WTC11 (cell line): ENCODE results near the gene IFNL4. TPM values are rescaled to one million over a fixed set of nuclear protein-coding genes. Genes with fewer than 3 reads are reported as not detected.

ENCODE experiments used
- ATF1 ChIP-seq: sonication (generic); formaldehyde crosslinking; IDR thresholded peaks from 2 replicates; pipeline ENCODE4 v1.8.1; 2023; ENCODE audit warnings: mild to moderate bottlenecking, moderate library complexity, missing genetic modification reagents
- ELF4 ChIP-seq: sonication (generic); formaldehyde crosslinking; IDR thresholded peaks from 2 replicates; pipeline ENCODE4 v1.8.1; 2022; ENCODE audit warnings: low read depth, mild to moderate bottlenecking, moderate library complexity, missing genetic modification reagents
- FOXK1 ChIP-seq: sonication (generic); formaldehyde crosslinking; IDR thresholded peaks from 2 replicates; pipeline ENCODE4 v1.8.0; 2022; ENCODE audit warnings: mild to moderate bottlenecking, moderate library complexity, missing genetic modification reagents
- GTF2I ChIP-seq: fragments of 250-450 bp; sonication (Bioruptor Pico); conservative IDR thresholded peaks from 2 replicates; pipeline ENCODE4 v1.4.0; 2021; ENCODE audit warnings: mild to moderate bottlenecking
- KAT7 ChIP-seq: sonication (generic); formaldehyde crosslinking; IDR thresholded peaks from 2 replicates; pipeline ENCODE4 v1.8.1; 2023; ENCODE audit warnings: missing genetic modification reagents, mild to moderate bottlenecking, borderline replicate concordance
- MYBL2 ChIP-seq: sonication (generic); formaldehyde crosslinking; IDR thresholded peaks from 2 replicates; pipeline ENCODE4 v1.8.1; 2023; ENCODE audit warnings: mild to moderate bottlenecking, moderate library complexity, missing genetic modification reagents
- NFATC4 ChIP-seq: fragments of 250-450 bp; sonication (Bioruptor Pico); IDR thresholded peaks from 2 replicates; pipeline ENCODE4 v1.9.0; 2021; ENCODE audit warnings: mild to moderate bottlenecking
- NFYB ChIP-seq: sonication (generic); formaldehyde crosslinking; conservative IDR thresholded peaks from 2 replicates; pipeline ENCODE4 v1.8.0; 2022; ENCODE audit warnings: low read depth, missing genetic modification reagents
- OVOL2 ChIP-seq: fragments of 250-450 bp; sonication (Bioruptor Pico); IDR thresholded peaks from 2 replicates; pipeline ENCODE4 v1.9.0; 2021; ENCODE audit warnings: mild to moderate bottlenecking, borderline replicate concordance
- PRRX2 ChIP-seq: fragments of 250-450 bp; sonication (Bioruptor Pico); IDR thresholded peaks from 2 replicates; pipeline ENCODE4 v1.8.0; 2021; ENCODE audit warnings: mild to moderate bottlenecking
- RORB ChIP-seq: fragments of 250-450 bp; sonication (Bioruptor Pico); IDR thresholded peaks from 2 replicates; pipeline ENCODE4 v1.9.0; 2021; ENCODE audit warnings: mild to moderate bottlenecking
- SMAD3 ChIP-seq: sonication (generic); formaldehyde crosslinking; IDR thresholded peaks from 2 replicates; pipeline ENCODE4 v1.8.0; 2022; ENCODE audit warnings: missing genetic modification reagents, mild to moderate bottlenecking, borderline replicate concordance
- SP1 ChIP-seq: sonication (generic); formaldehyde crosslinking; conservative IDR thresholded peaks from 2 replicates; pipeline ENCODE4 v1.8.1; 2022; ENCODE audit warnings: missing genetic modification reagents
- TEAD4 ChIP-seq: sonication (generic); formaldehyde crosslinking; IDR thresholded peaks from 2 replicates; pipeline ENCODE4 v1.8.0; 2022; ENCODE audit warnings: mild to moderate bottlenecking, missing genetic modification reagents
- TP53 ChIP-seq: sonication (generic); formaldehyde crosslinking; IDR thresholded peaks from 2 replicates; pipeline ENCODE4 v1.8.1; 2023; ENCODE audit warnings: mild to moderate bottlenecking, missing genetic modification reagents
- ZNF219 ChIP-seq: sonication (generic); formaldehyde crosslinking; IDR thresholded peaks from 2 replicates; pipeline ENCODE4 v1.8.0; 2023; ENCODE audit warnings: missing genetic modification reagents, mild to moderate bottlenecking, borderline replicate concordance
- ZNF232 ChIP-seq: sonication (generic); formaldehyde crosslinking; IDR thresholded peaks from 2 replicates; pipeline ENCODE4 v1.8.0; 2022; ENCODE audit warnings: mild to moderate bottlenecking, missing genetic modification reagents
- ZNF671 ChIP-seq: fragments of 250-450 bp; sonication (Bioruptor Pico); IDR thresholded peaks from 2 replicates; pipeline ENCODE4 v1.8.0; 2021; ENCODE audit warnings: mild to moderate bottlenecking
- total RNA-seq: library from RNA; stranded (reverse); gene quantifications from 3 replicates; pipeline ENCODE4 v1.2.3, GENCODE V29; 2021
- TF ChIP-seq, protein P1 (sequence below): sonication (generic); formaldehyde crosslinking; conservative IDR thresholded peaks from 2 replicates; pipeline ENCODE4 v1.8.1; 2022; ENCODE audit warnings: mild to moderate bottlenecking, missing genetic modification reagents
- TF ChIP-seq, protein P2 (sequence below): fragments of 250-450 bp; sonication (Bioruptor Pico); IDR thresholded peaks from 2 replicates; pipeline ENCODE4 v2.1.2; 2022; ENCODE audit warnings: mild to moderate bottlenecking, moderate library complexity
- TF ChIP-seq, protein P3 (sequence below): sonication (generic); formaldehyde crosslinking; IDR thresholded peaks from 2 replicates; pipeline ENCODE4 v1.8.1; 2022; ENCODE audit warnings: missing genetic modification reagents, borderline replicate concordance
- TF ChIP-seq, protein P4 (sequence below): sonication (generic); formaldehyde crosslinking; IDR thresholded peaks from 2 replicates; pipeline ENCODE4 v1.8.1; 2023; ENCODE audit warnings: mild to moderate bottlenecking, missing genetic modification reagents, borderline replicate concordance
- TF ChIP-seq, protein P5 (sequence below): sonication (generic); formaldehyde crosslinking; IDR thresholded peaks from 2 replicates; pipeline ENCODE4 v1.8.0; 2022; ENCODE audit warnings: mild to moderate bottlenecking, missing genetic modification reagents
- TF ChIP-seq, protein P6 (sequence below): sonication (generic); formaldehyde crosslinking; IDR thresholded peaks from 2 replicates; pipeline ENCODE4 v1.8.1; 2023; ENCODE audit warnings: mild to moderate bottlenecking, missing genetic modification reagents, moderate library complexity
- TF ChIP-seq, protein P7 (sequence below): sonication (generic); formaldehyde crosslinking; IDR thresholded peaks from 2 replicates; pipeline ENCODE4 v1.8.1; 2023; ENCODE audit warnings: mild to moderate bottlenecking, missing genetic modification reagents
- TF ChIP-seq, protein P8 (sequence below): sonication (generic); formaldehyde crosslinking; IDR thresholded peaks from 2 replicates; pipeline ENCODE4 v1.8.1; 2023; ENCODE audit warnings: mild to moderate bottlenecking, missing genetic modification reagents, moderate library complexity
- TF ChIP-seq, protein P9 (sequence below): fragments of 200-600 bp; IDR thresholded peaks from 2 replicates; pipeline ENCODE4 v1.8.0; 2022; ENCODE audit warnings: antibody characterized with exemption

Gene IFNL4
- total RNA-seq, 1 experiment from 2014 or later = not detected

DNA sequence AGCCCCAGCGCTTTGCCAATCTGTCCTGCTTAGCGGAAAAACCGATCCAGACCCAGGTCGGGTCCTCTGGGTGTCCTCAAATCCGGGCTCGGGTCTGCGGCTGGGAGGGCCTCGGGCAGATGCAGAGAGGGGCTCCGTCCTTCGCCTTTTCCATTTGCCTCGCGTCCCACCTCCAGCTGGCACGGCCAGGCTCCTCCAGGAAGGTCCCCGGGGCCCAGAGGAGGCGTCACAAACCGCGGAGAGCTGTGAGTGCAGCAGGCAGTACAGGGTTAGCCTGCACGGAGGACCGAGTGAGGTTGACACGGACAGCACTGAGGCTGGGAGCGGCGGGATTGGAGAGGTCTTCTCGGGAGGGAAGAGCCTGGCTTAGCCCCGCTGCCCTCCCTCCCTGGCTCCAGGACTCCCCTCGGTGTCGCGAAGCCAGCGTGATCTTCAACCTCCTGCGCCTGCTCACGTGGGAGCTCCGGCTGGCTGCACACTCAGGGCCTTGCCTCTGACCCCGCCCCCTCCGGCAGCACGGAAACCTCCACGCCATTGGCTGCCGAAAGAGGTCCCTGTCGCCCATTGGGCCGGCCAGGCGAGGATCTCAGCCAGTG is 16.8 kb upstream of the IFNL4 start (continued):
- TF ChIP-seq, protein P1, sequence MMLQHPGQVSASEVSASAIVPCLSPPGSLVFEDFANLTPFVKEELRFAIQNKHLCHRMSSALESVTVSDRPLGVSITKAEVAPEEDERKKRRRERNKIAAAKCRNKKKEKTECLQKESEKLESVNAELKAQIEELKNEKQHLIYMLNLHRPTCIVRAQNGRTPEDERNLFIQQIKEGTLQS (CRISPR knock-in tag) = no peak
- TF ChIP-seq SMAD3 (no peak), KAT7 (CRISPR knock-in tag) (no peak), ATF1 (CRISPR knock-in tag) (no peak), FOXK1 (CRISPR knock-in tag) (peak; percentile 28; the same call in 1 of the 2 replicates), MYBL2 (CRISPR knock-in tag) (no peak), ZNF219 (CRISPR knock-in tag) (no peak), OVOL2 (CRISPR knock-in tag) (no peak), NFATC4 (CRISPR knock-in tag) (no peak), TP53 (CRISPR knock-in tag) (peak; percentile 12; the same call in 1 of the 2 replicates), SP1 (CRISPR knock-in tag) (no peak), TEAD4 (CRISPR knock-in tag) (no peak), ZNF671 (no peak), ZNF232 (CRISPR knock-in tag) (peak; percentile 79), NFYB (CRISPR knock-in tag) (peak; percentile 53), PRRX2 (no peak), GTF2I (CRISPR knock-in tag) (no peak), ELF4 (CRISPR knock-in tag) (no peak), RORB (CRISPR knock-in tag) (no peak)
- TF ChIP-seq, protein P2, sequence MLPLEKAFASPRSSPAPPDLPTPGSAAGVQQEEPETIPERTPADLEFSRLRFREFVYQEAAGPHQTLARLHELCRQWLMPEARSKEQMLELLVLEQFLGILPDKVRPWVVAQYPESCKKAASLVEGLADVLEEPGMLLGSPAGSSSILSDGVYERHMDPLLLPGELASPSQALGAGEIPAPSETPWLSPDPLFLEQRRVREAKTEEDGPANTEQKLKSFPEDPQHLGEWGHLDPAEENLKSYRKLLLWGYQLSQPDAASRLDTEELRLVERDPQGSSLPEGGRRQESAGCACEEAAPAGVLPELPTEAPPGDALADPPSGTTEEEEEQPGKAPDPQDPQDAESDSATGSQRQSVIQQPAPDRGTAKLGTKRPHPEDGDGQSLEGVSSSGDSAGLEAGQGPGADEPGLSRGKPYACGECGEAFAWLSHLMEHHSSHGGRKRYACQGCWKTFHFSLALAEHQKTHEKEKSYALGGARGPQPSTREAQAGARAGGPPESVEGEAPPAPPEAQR (CRISPR knock-in tag) = no peak
- TF ChIP-seq, protein P3, sequence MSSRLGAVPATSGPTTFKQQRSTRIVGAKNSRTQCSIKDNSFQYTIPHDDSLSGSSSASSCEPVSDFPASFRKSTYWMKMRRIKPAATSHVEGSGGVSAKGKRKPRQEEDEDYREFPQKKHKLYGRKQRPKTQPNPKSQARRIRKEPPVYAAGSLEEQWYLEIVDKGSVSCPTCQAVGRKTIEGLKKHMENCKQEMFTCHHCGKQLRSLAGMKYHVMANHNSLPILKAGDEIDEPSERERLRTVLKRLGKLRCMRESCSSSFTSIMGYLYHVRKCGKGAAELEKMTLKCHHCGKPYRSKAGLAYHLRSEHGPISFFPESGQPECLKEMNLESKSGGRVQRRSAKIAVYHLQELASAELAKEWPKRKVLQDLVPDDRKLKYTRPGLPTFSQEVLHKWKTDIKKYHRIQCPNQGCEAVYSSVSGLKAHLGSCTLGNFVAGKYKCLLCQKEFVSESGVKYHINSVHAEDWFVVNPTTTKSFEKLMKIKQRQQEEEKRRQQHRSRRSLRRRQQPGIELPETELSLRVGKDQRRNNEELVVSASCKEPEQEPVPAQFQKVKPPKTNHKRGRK = no peak
- TF ChIP-seq, protein P4, sequence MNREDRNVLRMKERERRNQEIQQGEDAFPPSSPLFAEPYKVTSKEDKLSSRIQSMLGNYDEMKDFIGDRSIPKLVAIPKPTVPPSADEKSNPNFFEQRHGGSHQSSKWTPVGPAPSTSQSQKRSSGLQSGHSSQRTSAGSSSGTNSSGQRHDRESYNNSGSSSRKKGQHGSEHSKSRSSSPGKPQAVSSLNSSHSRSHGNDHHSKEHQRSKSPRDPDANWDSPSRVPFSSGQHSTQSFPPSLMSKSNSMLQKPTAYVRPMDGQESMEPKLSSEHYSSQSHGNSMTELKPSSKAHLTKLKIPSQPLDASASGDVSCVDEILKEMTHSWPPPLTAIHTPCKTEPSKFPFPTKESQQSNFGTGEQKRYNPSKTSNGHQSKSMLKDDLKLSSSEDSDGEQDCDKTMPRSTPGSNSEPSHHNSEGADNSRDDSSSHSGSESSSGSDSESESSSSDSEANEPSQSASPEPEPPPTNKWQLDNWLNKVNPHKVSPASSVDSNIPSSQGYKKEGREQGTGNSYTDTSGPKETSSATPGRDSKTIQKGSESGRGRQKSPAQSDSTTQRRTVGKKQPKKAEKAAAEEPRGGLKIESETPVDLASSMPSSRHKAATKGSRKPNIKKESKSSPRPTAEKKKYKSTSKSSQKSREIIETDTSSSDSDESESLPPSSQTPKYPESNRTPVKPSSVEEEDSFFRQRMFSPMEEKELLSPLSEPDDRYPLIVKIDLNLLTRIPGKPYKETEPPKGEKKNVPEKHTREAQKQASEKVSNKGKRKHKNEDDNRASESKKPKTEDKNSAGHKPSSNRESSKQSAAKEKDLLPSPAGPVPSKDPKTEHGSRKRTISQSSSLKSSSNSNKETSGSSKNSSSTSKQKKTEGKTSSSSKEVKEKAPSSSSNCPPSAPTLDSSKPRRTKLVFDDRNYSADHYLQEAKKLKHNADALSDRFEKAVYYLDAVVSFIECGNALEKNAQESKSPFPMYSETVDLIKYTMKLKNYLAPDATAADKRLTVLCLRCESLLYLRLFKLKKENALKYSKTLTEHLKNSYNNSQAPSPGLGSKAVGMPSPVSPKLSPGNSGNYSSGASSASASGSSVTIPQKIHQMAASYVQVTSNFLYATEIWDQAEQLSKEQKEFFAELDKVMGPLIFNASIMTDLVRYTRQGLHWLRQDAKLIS (CRISPR knock-in tag) = no peak
- TF ChIP-seq, protein P5, sequence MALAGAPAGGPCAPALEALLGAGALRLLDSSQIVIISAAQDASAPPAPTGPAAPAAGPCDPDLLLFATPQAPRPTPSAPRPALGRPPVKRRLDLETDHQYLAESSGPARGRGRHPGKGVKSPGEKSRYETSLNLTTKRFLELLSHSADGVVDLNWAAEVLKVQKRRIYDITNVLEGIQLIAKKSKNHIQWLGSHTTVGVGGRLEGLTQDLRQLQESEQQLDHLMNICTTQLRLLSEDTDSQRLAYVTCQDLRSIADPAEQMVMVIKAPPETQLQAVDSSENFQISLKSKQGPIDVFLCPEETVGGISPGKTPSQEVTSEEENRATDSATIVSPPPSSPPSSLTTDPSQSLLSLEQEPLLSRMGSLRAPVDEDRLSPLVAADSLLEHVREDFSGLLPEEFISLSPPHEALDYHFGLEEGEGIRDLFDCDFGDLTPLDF = no peak
- TF ChIP-seq, protein P6, sequence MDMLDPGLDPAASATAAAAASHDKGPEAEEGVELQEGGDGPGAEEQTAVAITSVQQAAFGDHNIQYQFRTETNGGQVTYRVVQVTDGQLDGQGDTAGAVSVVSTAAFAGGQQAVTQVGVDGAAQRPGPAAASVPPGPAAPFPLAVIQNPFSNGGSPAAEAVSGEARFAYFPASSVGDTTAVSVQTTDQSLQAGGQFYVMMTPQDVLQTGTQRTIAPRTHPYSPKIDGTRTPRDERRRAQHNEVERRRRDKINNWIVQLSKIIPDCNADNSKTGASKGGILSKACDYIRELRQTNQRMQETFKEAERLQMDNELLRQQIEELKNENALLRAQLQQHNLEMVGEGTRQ (CRISPR knock-in tag) = 0 out of 2 replicates have a peak, but pooled peaks have one; percentile 21
- TF ChIP-seq, protein P7, sequence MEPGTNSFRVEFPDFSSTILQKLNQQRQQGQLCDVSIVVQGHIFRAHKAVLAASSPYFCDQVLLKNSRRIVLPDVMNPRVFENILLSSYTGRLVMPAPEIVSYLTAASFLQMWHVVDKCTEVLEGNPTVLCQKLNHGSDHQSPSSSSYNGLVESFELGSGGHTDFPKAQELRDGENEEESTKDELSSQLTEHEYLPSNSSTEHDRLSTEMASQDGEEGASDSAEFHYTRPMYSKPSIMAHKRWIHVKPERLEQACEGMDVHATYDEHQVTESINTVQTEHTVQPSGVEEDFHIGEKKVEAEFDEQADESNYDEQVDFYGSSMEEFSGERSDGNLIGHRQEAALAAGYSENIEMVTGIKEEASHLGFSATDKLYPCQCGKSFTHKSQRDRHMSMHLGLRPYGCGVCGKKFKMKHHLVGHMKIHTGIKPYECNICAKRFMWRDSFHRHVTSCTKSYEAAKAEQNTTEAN (CRISPR knock-in tag) = peak; percentile 62; the same call in 1 of the 2 replicates
- TF ChIP-seq, protein P8, sequence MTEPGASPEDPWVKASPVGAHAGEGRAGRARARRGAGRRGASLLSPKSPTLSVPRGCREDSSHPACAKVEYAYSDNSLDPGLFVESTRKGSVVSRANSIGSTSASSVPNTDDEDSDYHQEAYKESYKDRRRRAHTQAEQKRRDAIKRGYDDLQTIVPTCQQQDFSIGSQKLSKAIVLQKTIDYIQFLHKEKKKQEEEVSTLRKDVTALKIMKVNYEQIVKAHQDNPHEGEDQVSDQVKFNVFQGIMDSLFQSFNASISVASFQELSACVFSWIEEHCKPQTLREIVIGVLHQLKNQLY = no peak
- TF ChIP-seq, protein P9, sequence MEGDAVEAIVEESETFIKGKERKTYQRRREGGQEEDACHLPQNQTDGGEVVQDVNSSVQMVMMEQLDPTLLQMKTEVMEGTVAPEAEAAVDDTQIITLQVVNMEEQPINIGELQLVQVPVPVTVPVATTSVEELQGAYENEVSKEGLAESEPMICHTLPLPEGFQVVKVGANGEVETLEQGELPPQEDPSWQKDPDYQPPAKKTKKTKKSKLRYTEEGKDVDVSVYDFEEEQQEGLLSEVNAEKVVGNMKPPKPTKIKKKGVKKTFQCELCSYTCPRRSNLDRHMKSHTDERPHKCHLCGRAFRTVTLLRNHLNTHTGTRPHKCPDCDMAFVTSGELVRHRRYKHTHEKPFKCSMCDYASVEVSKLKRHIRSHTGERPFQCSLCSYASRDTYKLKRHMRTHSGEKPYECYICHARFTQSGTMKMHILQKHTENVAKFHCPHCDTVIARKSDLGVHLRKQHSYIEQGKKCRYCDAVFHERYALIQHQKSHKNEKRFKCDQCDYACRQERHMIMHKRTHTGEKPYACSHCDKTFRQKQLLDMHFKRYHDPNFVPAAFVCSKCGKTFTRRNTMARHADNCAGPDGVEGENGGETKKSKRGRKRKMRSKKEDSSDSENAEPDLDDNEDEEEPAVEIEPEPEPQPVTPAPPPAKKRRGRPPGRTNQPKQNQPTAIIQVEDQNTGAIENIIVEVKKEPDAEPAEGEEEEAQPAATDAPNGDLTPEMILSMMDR = no peak
